A549 (cell line): Measurements from ENCODE around the gene GNG7.

Source experiments
- BHLHE40 ChIP-seq: IDR thresholded peaks from 2 replicates; pipeline ENCODE4 v1.6.1; 2012; ENCODE audit warnings: low read depth, low read length, inconsistent platforms
- POLR2A ChIP-seq: IDR thresholded peaks from 2 replicates; pipeline ENCODE4 v1.6.1; 2012; ENCODE audit warnings: mild to moderate bottlenecking, low read length

- TF ChIP-seq POLR2A (no peak), BHLHE40 (no peak)
Measured at GRCh38 chr19:2628597-2628996, 73.9 kb downstream of the GNG7 start.
